Measurements from ENCODE around the gene MZT2A.
"Not testable (repeated sequence)": the region's sequence is repeated elsewhere in the genome, so short reads cannot be mapped to it uniquely, and the experiment has no call there.

The MZT2A gene

DNA sequence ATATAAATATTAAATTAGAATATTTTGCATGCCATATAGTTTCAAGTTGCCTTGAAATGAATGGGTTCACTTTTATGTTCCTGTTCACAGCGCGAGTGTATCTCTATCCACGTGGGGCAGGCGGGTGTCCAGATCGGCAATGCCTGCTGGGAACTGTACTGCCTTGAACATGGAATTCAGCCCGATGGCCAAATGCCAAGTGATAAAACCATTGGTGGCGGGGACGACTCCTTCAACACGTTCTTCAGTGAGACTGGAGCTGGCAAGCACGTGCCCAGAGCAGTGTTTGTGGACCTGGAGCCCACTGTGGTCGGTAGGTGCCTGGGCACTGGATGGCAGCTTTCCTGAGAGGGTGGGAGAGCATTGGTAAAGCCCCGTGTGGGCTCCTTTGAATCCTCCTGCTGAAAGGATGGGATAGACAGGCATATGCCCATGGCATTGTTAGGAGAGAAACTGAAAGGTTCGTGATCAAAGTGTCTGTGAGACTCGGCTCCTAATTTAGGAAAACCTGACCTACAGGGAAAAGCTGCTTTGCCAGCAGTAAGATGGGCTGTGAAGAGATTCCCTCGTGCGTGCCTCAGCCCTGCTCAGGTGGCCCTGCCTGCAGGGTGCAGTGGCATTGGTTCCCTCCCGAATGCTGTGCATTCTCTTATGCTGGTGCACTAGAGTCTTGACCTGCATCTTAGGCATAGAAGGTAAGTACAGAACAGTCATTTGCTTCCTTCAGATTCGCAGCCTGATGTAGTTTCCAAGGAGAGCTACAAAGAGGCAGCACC, 13.9 kb downstream of the MZT2A start:
- not testable (repeated sequence) for H3K4me1 ChIP-seq, H3K9ac ChIP-seq, H3K27me3 ChIP-seq, H3K27ac ChIP-seq, H3K4me3 ChIP-seq, H3K4me2 ChIP-seq, H3K9me3 ChIP-seq
- Histone ChIP-seq H4K20me1 (peaks cover 19% of the 10 kb centered on the region), H3K36me3 (peaks cover 54% of the 10 kb centered on the region)

DNA sequence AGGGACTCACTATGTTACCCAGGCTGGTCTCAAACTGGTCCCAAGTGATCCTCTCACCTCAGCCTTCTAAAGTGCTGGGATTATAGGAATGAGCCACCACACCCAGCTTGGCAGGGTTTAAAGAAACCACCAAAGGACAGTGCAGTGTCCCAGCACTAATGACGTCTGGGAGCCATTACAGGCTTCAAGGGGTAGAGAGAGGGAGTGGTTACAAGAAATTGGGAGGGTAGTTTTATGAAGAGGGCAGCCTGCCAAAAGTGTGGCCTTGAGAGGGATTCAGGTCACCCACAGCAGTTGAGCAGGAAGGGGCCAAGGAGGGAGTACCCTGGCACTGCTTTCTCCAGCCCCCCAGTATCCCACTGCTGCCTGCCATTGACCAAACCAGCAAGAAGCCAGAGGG, 15.0 kb downstream of the MZT2A start:
- H3K9ac ChIP-seq, H3K4me2 ChIP-seq, H3K27ac ChIP-seq, H4K20me1 ChIP-seq, H3K4me3 ChIP-seq, H3K9me3 ChIP-seq, H3K27me3 ChIP-seq, H3K4me1 ChIP-seq: not testable (repeated sequence)
- peaks cover 44% of the 10 kb centered on the region for H3K36me3 ChIP-seq

DNA sequence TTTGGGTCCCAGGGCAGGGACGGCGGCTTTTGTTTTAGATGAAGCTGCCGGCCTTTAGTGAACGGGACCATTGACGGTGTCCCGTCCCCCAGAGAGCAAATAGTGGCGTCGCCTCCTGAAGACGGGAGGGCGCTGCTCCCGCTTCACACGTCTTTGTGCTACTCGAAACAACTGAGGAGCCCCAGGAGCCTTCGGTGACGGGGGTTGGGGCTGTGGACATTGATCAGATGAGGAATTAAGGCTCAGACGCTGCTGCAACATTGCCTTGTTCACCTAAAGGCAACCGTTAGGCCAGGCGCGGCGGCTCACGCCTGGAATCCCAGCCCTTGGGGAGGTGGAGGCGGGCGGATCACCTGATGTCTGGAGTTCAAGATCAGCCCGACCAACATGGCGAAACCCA, 15.8 kb downstream of the MZT2A start:
- not testable (repeated sequence) for H3K4me1 ChIP-seq

DNA sequence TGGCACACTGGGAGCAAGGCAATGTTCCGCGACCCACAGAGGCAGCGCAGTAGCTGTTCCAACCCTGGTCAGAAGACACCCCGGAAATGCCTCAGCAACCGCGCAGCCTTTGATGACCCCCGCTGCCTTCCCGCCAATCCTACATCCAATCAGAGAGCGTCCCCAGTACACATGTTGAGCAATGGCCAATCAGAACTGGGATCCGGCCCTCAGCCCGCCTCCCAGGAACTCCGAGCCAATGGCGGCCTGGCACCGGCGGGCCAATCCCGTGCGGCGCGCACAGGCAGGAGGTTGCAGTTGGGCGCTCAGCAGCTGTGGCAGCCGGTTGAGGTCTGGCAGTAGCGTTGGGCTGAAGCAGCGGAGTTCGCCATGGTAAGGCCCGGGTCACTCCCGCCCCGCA, 16.4 kb downstream of the MZT2A start, which contains the start of gene TUBA3D:
Gene TUBA3D, plus strand, starts transcription at position 289 of the 400 bp plus-strand sequence. Its CDS starts 81 bp downstream, at position 370.
- no peak within 1 kb of the TSS for H3K9ac ChIP-seq
- 0 out of 2 replicates have a peak, but pooled peaks cover 5% of the 10 kb centered on the region for H4K20me1 ChIP-seq
- H3K27ac ChIP-seq = no peak within 1 kb of the TSS
- no peak within 1 kb of the TSS for H3K4me3 ChIP-seq
- H3K27me3 ChIP-seq = no peaks in the 10 kb centered on the region
- H3K4me2 ChIP-seq = no peak within 1 kb of the TSS
- H3K9me3 ChIP-seq = peaks cover 8% of the 10 kb centered on the region
- TF ChIP-seq Cebpa-rat (IDR thresholded peaks at IDR 0.05) = no peak
- H3K4me1 ChIP-seq = no peaks in the 10 kb centered on the region
- H3K36me3 ChIP-seq = peaks cover 42% of the 10 kb centered on the region

More for the DNA sequence above, 15.8 kb downstream of the MZT2A start:
- H3K9me3 ChIP-seq, H3K27me3 ChIP-seq, H3K4me2 ChIP-seq, H3K27ac ChIP-seq, H3K4me3 ChIP-seq, H3K9ac ChIP-seq, H4K20me1 ChIP-seq: not testable (repeated sequence)
- H3K36me3 ChIP-seq = peaks cover 44% of the 10 kb centered on the region

DNA sequence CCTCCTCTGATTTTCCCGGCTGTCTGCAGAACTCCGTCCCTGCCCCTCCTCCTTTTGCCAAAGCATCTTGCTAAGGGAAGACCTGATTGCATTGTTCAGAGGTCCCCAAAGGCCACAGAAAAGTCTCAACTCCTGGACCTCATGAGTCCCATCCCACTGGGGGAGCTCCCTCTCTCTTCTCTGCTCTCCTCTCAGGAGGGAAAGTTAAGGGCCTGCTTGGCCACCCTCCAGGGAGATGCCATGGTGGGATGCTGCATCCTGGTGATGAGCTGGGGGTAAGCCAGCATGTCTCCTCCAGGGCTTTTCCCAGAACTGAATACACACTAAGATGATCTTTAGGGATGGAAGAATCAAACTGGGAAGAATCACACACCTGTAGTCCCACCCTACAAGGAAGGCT, 18.9 kb downstream of the MZT2A start:
- not testable (repeated sequence) for H3K4me2 ChIP-seq

DNA sequence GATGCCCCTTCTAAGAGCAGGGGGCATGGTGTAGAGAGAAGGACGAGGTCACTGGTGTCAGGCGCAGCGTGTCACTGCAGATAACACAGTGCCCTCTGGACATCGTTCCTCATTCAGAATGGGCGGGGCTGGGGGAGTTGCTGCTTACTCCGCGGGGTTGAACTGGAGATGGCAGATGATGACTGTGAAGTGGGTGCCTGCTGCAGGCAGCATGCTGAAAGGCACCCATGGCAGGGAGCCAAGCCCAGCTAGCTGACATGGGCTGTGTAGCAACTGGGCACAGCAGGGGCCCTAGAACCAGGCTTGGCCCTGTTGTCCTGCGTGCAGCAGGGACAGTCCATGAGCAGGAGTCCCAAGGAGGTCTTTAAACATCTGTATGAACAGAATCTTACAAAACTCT, 20.6 kb downstream of the MZT2A start:
- H3K4me3 ChIP-seq, H4K20me1 ChIP-seq, H3K27ac ChIP-seq, H3K9me3 ChIP-seq, H3K4me2 ChIP-seq, H3K27me3 ChIP-seq, H3K4me1 ChIP-seq, H3K9ac ChIP-seq: not testable (repeated sequence)
- peaks cover 17% of the 10 kb centered on the region for H3K36me3 ChIP-seq

More for the DNA sequence above, 18.9 kb downstream of the MZT2A start:
- H3K9ac ChIP-seq, H3K9me3 ChIP-seq, H4K20me1 ChIP-seq, H3K27me3 ChIP-seq, H3K4me1 ChIP-seq, H3K4me3 ChIP-seq, H3K27ac ChIP-seq: not testable (repeated sequence)
- peaks cover 26% of the 10 kb centered on the region for H3K36me3 ChIP-seq

DNA sequence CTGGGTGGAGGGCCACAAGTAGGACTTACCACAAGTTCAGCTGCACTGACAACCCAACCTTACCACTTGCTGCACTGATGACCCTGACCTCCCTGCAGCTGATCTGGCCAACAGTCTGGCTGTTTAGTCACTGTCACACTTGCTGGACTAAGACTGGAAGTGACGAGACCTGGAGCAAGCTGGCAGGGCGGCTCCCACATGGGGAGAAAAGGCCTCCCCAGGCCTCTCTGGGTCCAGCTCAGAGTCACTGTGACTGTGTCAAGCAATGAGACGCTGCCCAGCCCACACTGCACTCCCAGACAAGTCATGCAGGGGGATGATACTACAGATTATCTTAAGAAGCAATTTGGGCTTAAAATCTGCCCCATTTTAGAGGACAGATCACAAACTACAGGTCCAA, 21.3 kb downstream of the MZT2A start:
- H3K9me3 ChIP-seq, H3K4me2 ChIP-seq, H4K20me1 ChIP-seq, H3K4me1 ChIP-seq, H3K27ac ChIP-seq, H3K4me3 ChIP-seq, H3K27me3 ChIP-seq, H3K9ac ChIP-seq: not testable (repeated sequence)
- peaks cover 10% of the 10 kb centered on the region for H3K36me3 ChIP-seq

DNA sequence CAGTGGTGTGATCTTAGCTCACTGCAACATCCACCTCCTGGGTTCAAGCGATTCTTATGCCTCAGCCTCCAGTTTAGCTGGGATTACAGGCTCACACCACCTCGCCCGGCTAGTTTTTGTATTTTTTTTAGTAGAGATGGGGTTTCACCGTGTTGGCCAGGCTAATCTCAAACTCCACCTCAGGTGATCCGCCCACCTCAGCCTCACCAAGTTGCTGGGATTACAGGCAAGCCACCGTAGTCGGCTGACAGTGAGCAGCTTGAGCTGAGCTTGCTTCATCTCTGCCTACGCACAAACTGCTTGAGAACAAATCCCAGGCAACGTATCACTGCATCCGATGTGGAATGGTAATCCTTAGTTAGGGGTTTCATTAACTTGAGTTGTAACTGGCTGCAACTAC, 24.5 kb downstream of the MZT2A start:
- not testable (repeated sequence) for H4K20me1 ChIP-seq, H3K4me1 ChIP-seq, H3K36me3 ChIP-seq, H3K27me3 ChIP-seq, H3K9me3 ChIP-seq, H3K4me3 ChIP-seq, H3K27ac ChIP-seq, H3K4me2 ChIP-seq, H3K9ac ChIP-seq

DNA sequence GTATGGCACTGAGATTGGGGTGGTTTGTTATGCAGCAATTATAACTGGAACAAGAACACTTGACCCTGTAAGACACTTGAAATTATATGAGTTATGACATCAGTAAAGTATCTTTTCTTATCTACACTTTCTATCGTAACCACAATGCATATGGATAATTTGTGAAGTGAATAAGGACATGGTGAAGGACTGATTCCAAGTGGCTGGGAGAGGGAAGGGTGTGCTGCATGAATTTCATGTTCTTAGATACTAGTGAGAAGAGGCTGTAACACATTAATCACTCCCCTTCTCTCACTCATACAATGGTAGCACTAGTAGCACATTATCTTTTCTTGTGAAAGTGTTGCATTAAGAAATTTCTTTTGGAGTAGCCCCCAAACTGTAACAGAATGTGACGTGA, 37.3 kb downstream of the MZT2A start:
- not testable (repeated sequence) for H3K9me3 ChIP-seq, H3K36me3 ChIP-seq, H3K27me3 ChIP-seq, H3K27ac ChIP-seq, H3K4me1 ChIP-seq, H3K4me3 ChIP-seq, H3K4me2 ChIP-seq, H3K9ac ChIP-seq, H4K20me1 ChIP-seq

DNA sequence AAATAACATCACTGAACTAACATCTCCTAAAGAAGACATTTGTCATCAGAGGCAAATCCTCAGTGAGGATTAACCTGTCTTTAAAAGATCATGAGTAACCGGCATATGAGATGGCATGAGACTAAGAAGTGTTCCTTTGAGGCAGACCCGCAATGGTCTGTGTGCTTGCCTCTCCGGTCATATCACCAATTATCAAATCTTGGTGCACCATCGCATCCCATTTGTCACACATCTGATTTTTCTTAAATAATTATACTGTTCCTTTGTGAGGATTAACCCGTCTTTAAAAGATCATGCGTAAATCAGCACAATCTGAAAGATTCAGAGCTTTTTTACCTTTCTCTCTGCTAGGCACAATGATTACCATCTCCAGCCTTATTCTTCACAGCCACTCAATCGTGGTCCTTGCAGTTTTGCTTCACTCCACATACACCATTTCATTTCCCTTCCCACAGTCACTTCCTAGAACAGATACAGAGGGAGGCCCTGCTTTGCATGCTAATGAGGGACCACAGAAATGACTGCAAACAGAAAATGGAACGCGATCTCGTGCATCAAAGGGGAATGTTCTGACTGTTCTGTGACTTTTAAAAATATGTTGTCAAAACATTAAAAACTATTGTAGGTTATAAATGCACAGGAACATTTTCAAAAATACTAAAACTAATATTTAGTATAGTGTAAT, 40.8 kb downstream of the MZT2A start:
- not testable (repeated sequence) for H3K36me3 ChIP-seq, H3K4me2 ChIP-seq, H3K4me3 ChIP-seq, H3K9me3 ChIP-seq, H4K20me1 ChIP-seq, H3K27me3 ChIP-seq, H3K27ac ChIP-seq, H3K9ac ChIP-seq, H3K4me1 ChIP-seq

DNA sequence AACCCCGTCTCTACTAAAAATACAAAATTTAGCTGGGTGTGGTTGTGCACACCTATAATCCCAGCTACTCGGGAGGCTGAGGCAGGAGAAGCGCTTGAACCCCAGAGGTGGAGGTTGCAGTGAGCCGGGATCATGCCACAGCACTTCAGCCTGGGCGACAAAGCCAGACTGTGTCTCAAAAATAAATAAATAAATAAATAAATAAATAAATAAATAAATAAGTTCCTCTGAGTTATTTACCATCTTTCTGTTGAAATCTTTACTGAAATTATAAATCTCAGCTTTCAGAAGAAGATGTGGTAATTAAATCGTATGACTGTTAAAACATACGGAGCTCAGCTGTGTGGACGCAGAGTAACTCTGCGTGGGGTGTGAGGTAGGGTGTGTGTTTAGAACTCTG, 44.2 kb downstream of the MZT2A start:
- H3K9ac ChIP-seq, H4K20me1 ChIP-seq, H3K27me3 ChIP-seq, H3K4me2 ChIP-seq, H3K4me1 ChIP-seq, H3K4me3 ChIP-seq, H3K27ac ChIP-seq, H3K9me3 ChIP-seq, H3K36me3 ChIP-seq: not testable (repeated sequence)
